B cell (primary cell): ENCODE results near the gene ZNF423. TPM values are rescaled to one million over a fixed set of nuclear protein-coding genes. Genes with fewer than 3 reads are reported as not detected.

ENCODE experiments used
- ATAC-seq: fragments of 200-7000 bp; cut with Tn5 transposase; one replicate; pipeline ENCODE4 v1.10.0; 2021; ENCODE audit warnings: low read depth, mild to moderate bottlenecking, moderate number of reproducible peaks, moderate library complexity
- CTCF ChIA-PET: fragments of 350-600 bp; sonication (Branson Sonifier 250); formaldehyde crosslinking; loops from one replicate; lab custom pipeline; 2021; ENCODE audit warnings: antibody characterized with exemption, inconsistent platforms; lab: Charles Lee
- POLR2A ChIA-PET: fragments of 350-600 bp; sonication (Branson Sonifier 250); formaldehyde crosslinking; loops from one replicate; lab custom pipeline; 2021; ENCODE audit warnings: antibody characterized with exemption; lab: Charles Lee
- DNase-seq: peaks from one replicate; pipeline ENCODE4 v3.0.0; 2013
- H2AFZ ChIP-seq: 2 replicates; pipeline ENCODE4 v1.6.1; 2012; ENCODE audit warnings: mild to moderate bottlenecking, low read depth, low read length; ENCODE audit not compliant: insufficient read depth, poor library complexity, severe bottlenecking
- H3K27ac ChIP-seq, 2 donors: 1 replicate in 1 of 2; 2 replicates in 1 of 2; pipeline ENCODE4 v1.5.1; 2012 to 2013; ENCODE audit warnings: low read length in 2 of 2, mild to moderate bottlenecking in 2 of 2, moderate library complexity in 1 of 2
- H3K27me3 ChIP-seq, 4 experiments: fragments of 200-600 bp in 1 of 4; sonication (generic) in 1 of 4; replicated peaks in 1 of 4; 1 replicate in 2 of 4; 2 replicates in 2 of 4; pipeline versions ENCODE4 v1.6.1 to v1.7.0; 2013 to 2016; ENCODE audit warnings: low read length in 3 of 4, mild to moderate bottlenecking in 2 of 4, mixed read lengths in 1 of 4, moderate library complexity in 1 of 4; ENCODE audit not compliant: insufficient read depth in 4 of 4, control insufficient read depth in 3 of 4; ENCODE audit errors: control extremely low read depth in 1 of 4
- H3K36me3 ChIP-seq, 2 experiments: replicated peaks in 1 of 2; 1 replicate in 1 of 2; 2 replicates in 1 of 2; pipeline versions ENCODE4 v1.6.1 to v1.7.1; 2013; ENCODE audit warnings: low read length in 1 of 2; ENCODE audit not compliant: insufficient read depth in 2 of 2, control insufficient read depth in 1 of 2; ENCODE audit errors: control extremely low read depth in 1 of 2, extremely low read depth in 1 of 2
- H3K4me1 ChIP-seq, 2 donors: fragments of 200-600 bp in 1 of 2; sonication (generic) in 1 of 2; 1 replicate in 1 of 2; 2 replicates in 1 of 2; pipeline versions ENCODE4 v1.5.1 to v1.6.1; 2013 to 2017; ENCODE audit warnings: low read length in 2 of 2; ENCODE audit not compliant: control insufficient read depth in 2 of 2, insufficient read depth in 2 of 2
- H3K4me2 ChIP-seq: replicated peaks from 2 replicates; pipeline ENCODE3; 2012; ENCODE audit warnings: mild to moderate bottlenecking, low read depth, low read length; ENCODE audit not compliant: poor library complexity, severe bottlenecking
- H3K4me3 ChIP-seq, 5 experiments: fragments of 200-600 bp in 1 of 5; sonication (generic) in 1 of 5; 1 replicate in 3 of 5; 2 replicates in 2 of 5; pipeline versions ENCODE4 v1.5.1 to v1.7.0; 2011 to 2016; ENCODE audit warnings: low read length in 4 of 5, mild to moderate bottlenecking in 4 of 5, low read depth in 2 of 5, control low read depth in 1 of 5, moderate library complexity in 1 of 5; ENCODE audit not compliant: insufficient read depth in 1 of 5; ENCODE audit errors: control extremely low read depth in 1 of 5, extremely low read depth in 1 of 5
- H3K79me2 ChIP-seq: fragments of 200-600 bp; sonication (generic); one replicate; pipeline ENCODE4 v1.6.0; 2016; ENCODE audit warnings: low read length; ENCODE audit not compliant: control insufficient read depth, insufficient read depth
- H3K9ac ChIP-seq: fragments of 200-600 bp; sonication (generic); 2 replicates; pipeline ENCODE4 v1.6.1; 2017; ENCODE audit warnings: mild to moderate bottlenecking, low read length, moderate library complexity
- H3K9me3 ChIP-seq, 3 donors: one replicate each; pipeline versions ENCODE4 v1.6.1 to v1.7.1; 2013; ENCODE audit warnings: low read length in 2 of 3; ENCODE audit not compliant: control insufficient read depth in 2 of 3, insufficient read depth in 1 of 3; ENCODE audit errors: control extremely low read depth in 1 of 3
- H4K20me1 ChIP-seq: 2 replicates; pipeline ENCODE4 v1.6.0; 2012; ENCODE audit warnings: mild to moderate bottlenecking, low read length; ENCODE audit not compliant: insufficient read depth, control insufficient read depth, poor library complexity, severe bottlenecking
- H3K27ac Mint-ChIP-seq: one replicate; pipeline ENCODE4 v1.8.0; 2021; ENCODE audit warnings: mixed read lengths
- H3K27me3 Mint-ChIP-seq: one replicate; pipeline ENCODE4 v1.8.0; 2021; ENCODE audit warnings: mixed read lengths
- H3K4me1 Mint-ChIP-seq: one replicate; pipeline ENCODE4 v1.8.0; 2021; ENCODE audit warnings: mixed read lengths
- H3K4me3 Mint-ChIP-seq: one replicate; pipeline ENCODE4 v1.8.0; 2021; ENCODE audit warnings: mixed read lengths
- H3K9me3 Mint-ChIP-seq: one replicate; pipeline ENCODE4 v1.8.0; 2022; ENCODE audit warnings: mixed read lengths; ENCODE audit not compliant: insufficient read depth
- CTCF ChIP-seq: fragments of 200-600 bp; IDR thresholded peaks from one replicate; pipeline ENCODE4 v1.8.0; 2022; ENCODE audit warnings: antibody characterized with exemption, mild to moderate bottlenecking
- EZH2 ChIP-seq: IDR thresholded peaks from 2 replicates; pipeline ENCODE4 v1.6.1; 2012; ENCODE audit warnings: borderline replicate concordance, low read depth, mild to moderate bottlenecking, moderate library complexity, low read length; ENCODE audit not compliant: insufficient read depth, poor library complexity, severe bottlenecking
- WGBS: methylation state at CpG from one replicate; pipeline ENCODE4 v1.1.5; 2013; ENCODE audit warnings: missing lambda C conversion rate; ENCODE audit not compliant: insufficient coverage; 5-methylcytosine and 5-hydroxymethylcytosine counted together
- intact Hi-C: fragments of 100-400 bp; cut with micrococcal nuclease; formaldehyde crosslinking; loops from one replicate; pipeline ENCODE4 v1.10.0; 2022
- polyA plus RNA-seq: library from polyadenylated mRNA; depleted of rRNA; stranded (reverse); fragments of >200 nt; gene quantifications from 2 replicates; pipeline ENCODE4 v1.2.3, GENCODE V29; 2012
- total RNA-seq, 2 donors: library from RNA; stranded (reverse); fragments of 120-200 nt in 1 of 2; gene quantifications; 1 replicate in 1 of 2; 2 replicates in 1 of 2; pipeline versions ENCODE4 v1.2.3 to v1.2.4, GENCODE V29; 2013 to 2022

The ZNF423 gene
- total and polyA plus RNA-seq, 2 donors (not counting 1 experiment from before 2014, with no cell fraction given), result not detected

- WGBS, result 88% methylated on average over 5 of the region's 6 CpGs
- H3K27ac Mint-ChIP-seq, result no peak overlapping the region
- Histone ChIP-seq H3K4me2 (no peak overlapping the region), H3K27ac (no peak overlapping the region), H3K79me2 (no peaks in the 10 kb centered on the region), H3K4me3 (no peak overlapping the region), H3K9me3 (peaks cover 3 to 25% (median 19%) of the 10 kb centered on the region in 3 donors), H3K9ac (no peak overlapping the region), H3K36me3 (no peaks in the 10 kb centered on the region), H4K20me1 (no peaks in the 10 kb centered on the region), H3K4me1 (peaks cover 0 to 5% of the 10 kb centered on the region in 2 donors), H3K27me3 (no peaks in the 10 kb centered on the region), H2AFZ (no peak overlapping the region)
- intact Hi-C loops, result no loop called here
- H3K9me3 Mint-ChIP-seq, result peaks cover 12% of the 10 kb centered on the region
- POLR2A ChIA-PET, result no interaction called here
- TF ChIP-seq EZH2 (no peak), CTCF (no peak)
- peaks cover 1% of the 10 kb centered on the region for H3K4me1 Mint-ChIP-seq
- CTCF ChIA-PET, result no interaction called here
- H3K4me3 Mint-ChIP-seq, result no peak overlapping the region
- DNase-seq (no peak), ATAC-seq (no peak)
- H3K27me3 Mint-ChIP-seq, result peaks cover 4% of the 10 kb centered on the region
Measured at GRCh38 chr16:49643429-49644144, 212.3 kb downstream of the ZNF423 start.

- H3K36me3 ChIP-seq, result no peaks in the 10 kb centered on the region
- no peak overlapping the region for H3K27ac ChIP-seq
- no peaks in the 10 kb centered on the region for H4K20me1 ChIP-seq
- DNase-seq (no peak), ATAC-seq (no peak)
- ChIA-PET POLR2A (no interaction called here), CTCF (no interaction called here)
- peaks cover 0 to 5% of the 10 kb centered on the region in 2 donors for H3K4me1 ChIP-seq
- H3K27me3 ChIP-seq, result no peaks in the 10 kb centered on the region
- no peak overlapping the region for H3K4me3 ChIP-seq
- no peak overlapping the region for H2AFZ ChIP-seq
- Mint-ChIP-seq H3K27me3 (peaks cover 4% of the 10 kb centered on the region), H3K9me3 (peaks cover 3% of the 10 kb centered on the region), H3K27ac (no peak overlapping the region), H3K4me3 (no peak overlapping the region), H3K4me1 (peaks cover 1% of the 10 kb centered on the region)
- no peak overlapping the region for H3K9ac ChIP-seq
- intact Hi-C loops, result no loop called here
- H3K9me3 ChIP-seq, result peaks cover 0 to 13% (median 4%) of the 10 kb centered on the region in 3 donors
- no peak for TF ChIP-seq EZH2
- no peak for TF ChIP-seq CTCF
- H3K4me2 ChIP-seq, result no peak overlapping the region
- H3K79me2 ChIP-seq, result no peaks in the 10 kb centered on the region
- WGBS, result 34% methylated on average over 3 of the region's 3 CpGs
Measured at GRCh38 chr16:49641250-49641649, 214.7 kb downstream of the ZNF423 start.
